CD14-positive monocyte (primary cell): ENCODE data around the gene BAD. TPM values are rescaled to one million over a fixed set of nuclear protein-coding genes. Genes with fewer than 3 reads are reported as not detected.

Source experiments
- DNase-seq, 3 donors: peaks; one replicate each; pipeline ENCODE4 v3.0.0-alpha.2; 2011 to 2022
- H2AFZ ChIP-seq: 2 replicates; pipeline ENCODE4 v1.6.0; 2012; ENCODE audit warnings: mild to moderate bottlenecking, low read depth, low read length, inconsistent platforms; ENCODE audit not compliant: insufficient read depth, poor library complexity, severe bottlenecking
- H3K27ac ChIP-seq, 2 donors: 1 replicate in 1 of 2; 2 replicates in 1 of 2; pipeline ENCODE4 v1.5.1; 2012 to 2013; ENCODE audit warnings: low read length in 2 of 2, control low read depth in 1 of 2, inconsistent platforms in 1 of 2, low read depth in 1 of 2, mild to moderate bottlenecking in 1 of 2
- H3K27me3 ChIP-seq, 2 donors: one replicate each; pipeline versions ENCODE4 v1.6.0 to v1.6.1; 2011 to 2013; ENCODE audit warnings: low read length in 2 of 2; ENCODE audit not compliant: control insufficient read depth in 2 of 2, insufficient read depth in 2 of 2
- H3K36me3 ChIP-seq, 2 donors: replicated peaks in 1 of 2; 1 replicate in 1 of 2; 2 replicates in 1 of 2; pipeline versions ENCODE4 v1.5.1 to v1.6.1; 2012 to 2013; ENCODE audit warnings: low read length in 2 of 2, control low read depth in 1 of 2, inconsistent platforms in 1 of 2, mild to moderate bottlenecking in 1 of 2; ENCODE audit not compliant: insufficient read depth in 2 of 2, control insufficient read depth in 1 of 2
- H3K4me1 ChIP-seq, 2 donors: 1 replicate in 1 of 2; 2 replicates in 1 of 2; pipeline versions ENCODE4 v1.5.1 to v1.6.1; 2012 to 2013; ENCODE audit warnings: low read length in 2 of 2, control low read depth in 1 of 2, inconsistent platforms in 1 of 2, mild to moderate bottlenecking in 1 of 2, moderate library complexity in 1 of 2; ENCODE audit not compliant: insufficient read depth in 2 of 2, control insufficient read depth in 1 of 2
- H3K4me2 ChIP-seq: replicated peaks from 2 replicates; pipeline ENCODE3; 2012; ENCODE audit warnings: low read length, moderate library complexity, mild to moderate bottlenecking; ENCODE audit not compliant: poor library complexity, severe bottlenecking; ENCODE audit errors: extremely low read depth
- H3K4me3 ChIP-seq, 3 experiments: fragments of 200-600 bp in 1 of 3; sonication (generic) in 1 of 3; replicated peaks in 1 of 3; 1 replicate in 2 of 3; 2 replicates in 1 of 3; pipeline ENCODE4 v1.5.1; 2011 to 2013; ENCODE audit warnings: low read length in 3 of 3, mild to moderate bottlenecking in 3 of 3, control low read depth in 2 of 3, low read depth in 2 of 3, inconsistent platforms in 1 of 3, moderate library complexity in 1 of 3
- H3K79me2 ChIP-seq: 2 replicates; pipeline ENCODE4 v1.6.0; 2012; ENCODE audit warnings: mild to moderate bottlenecking, control low read depth, inconsistent platforms, low read length, moderate library complexity; ENCODE audit not compliant: insufficient read depth
- H3K9ac ChIP-seq: 2 replicates; pipeline ENCODE4 v1.6.0; 2017; ENCODE audit warnings: low read length, mild to moderate bottlenecking; ENCODE audit not compliant: insufficient read depth, poor library complexity, severe bottlenecking
- H3K9me3 ChIP-seq, 2 donors: replicated peaks in 1 of 2; 1 replicate in 1 of 2; 2 replicates in 1 of 2; pipeline versions ENCODE4 v1.5.1 to v1.6.1; 2012 to 2013; ENCODE audit warnings: low read length in 2 of 2, control low read depth in 1 of 2; ENCODE audit not compliant: control insufficient read depth in 1 of 2, insufficient read depth in 1 of 2
- H4K20me1 ChIP-seq: 2 replicates; pipeline ENCODE4 v1.6.0; 2012; ENCODE audit warnings: mild to moderate bottlenecking, low read length, control low read depth, moderate library complexity; ENCODE audit not compliant: insufficient read depth
- H3K27ac Mint-ChIP-seq, 7 donors: one replicate each; pipeline ENCODE4 v1.8.0; 2020; ENCODE audit warnings: mild to moderate bottlenecking in 7 of 7, mixed read lengths in 7 of 7, moderate library complexity in 6 of 7, inconsistent platforms in 2 of 7
- H3K27me3 Mint-ChIP-seq, 3 donors: one replicate each; pipeline ENCODE4 v1.8.0; 2021 to 2022; ENCODE audit warnings: low read depth in 3 of 3, mild to moderate bottlenecking in 3 of 3, mixed read lengths in 3 of 3, moderate library complexity in 3 of 3, inconsistent platforms in 1 of 3
- H3K36me3 Mint-ChIP-seq, 2 donors: one replicate each; pipeline ENCODE4 v1.8.0; 2020; ENCODE audit warnings: mixed read lengths in 2 of 2, inconsistent platforms in 1 of 2, mild to moderate bottlenecking in 1 of 2
- H3K4me1 Mint-ChIP-seq: one replicate; pipeline ENCODE4 v1.8.0; 2020; ENCODE audit warnings: mild to moderate bottlenecking, mixed read lengths
- H3K4me3 Mint-ChIP-seq, 2 donors: one replicate each; pipeline ENCODE4 v1.8.0; 2020; ENCODE audit warnings: mild to moderate bottlenecking in 2 of 2, mixed read lengths in 2 of 2, moderate library complexity in 1 of 2
- H3K9me3 Mint-ChIP-seq, 7 donors: one replicate each; pipeline ENCODE4 v1.8.0; 2020 to 2022; ENCODE audit warnings: mixed read lengths in 7 of 7, mild to moderate bottlenecking in 6 of 7, moderate library complexity in 6 of 7, inconsistent platforms in 2 of 7
- WGBS: methylation state at CpG from one replicate; pipeline ENCODE4 v1.1.5; 2013; ENCODE audit warnings: missing lambda C conversion rate; ENCODE audit not compliant: insufficient coverage; 5-methylcytosine and 5-hydroxymethylcytosine counted together
- intact Hi-C, 2 donors: fragments of 100-400 bp; cut with micrococcal nuclease; formaldehyde crosslinking; loops; one replicate each; pipeline versions ENCODE4 v1.15.0 to v1.15.1; 2023
- polyA plus RNA-seq, 3 donors: library from polyadenylated mRNA; depleted of rRNA in 1 of 3; unstranded in 2 of 3; stranded (reverse) in 1 of 3; fragments of 300-500 nt in 2 of 3; fragments of >200 nt in 1 of 3; fragmentation: Illumina TruSeq in 2 of 3; gene quantifications; 1 replicate in 2 of 3; 2 replicates in 1 of 3; pipeline ENCODE4 v1.2.3, GENCODE V29; 2012 to 2021
- TF ChIP-seq, protein P1 (sequence below): fragments of 200-600 bp; IDR thresholded peaks from one replicate; pipeline ENCODE4 v1.8.0; 2022; ENCODE audit warnings: antibody characterized with exemption, mild to moderate bottlenecking

The BAD gene
- polyA plus RNA-seq, 3 donors: 21.1 to 63.2 (median 48.7) TPM

- Mint-ChIP-seq H3K27me3 (peaks cover 0 to 1% (median 1%) of the 10 kb centered on the region in 3 donors), H3K4me3 (no peak overlapping the region), H3K36me3 (peaks cover 20 to 29% of the 10 kb centered on the region in 2 donors), H3K4me1 (peaks cover 24% of the 10 kb centered on the region), H3K9me3 (no peaks in the 10 kb centered on the region), H3K27ac (no peak overlapping the region)
- Histone ChIP-seq H3K4me3 (no peak overlapping the region), H3K4me2 (no peak overlapping the region), H3K9me3 (no peaks in the 10 kb centered on the region), H4K20me1 (no peaks in the 10 kb centered on the region), H3K36me3 (peaks cover 4 to 17% of the 10 kb centered on the region in 2 donors), H3K4me1 (peaks cover 20 to 24% of the 10 kb centered on the region in 2 donors), H3K27me3 (no peaks in the 10 kb centered on the region), H3K79me2 (peaks cover 5% of the 10 kb centered on the region), H3K9ac (no peak overlapping the region), H3K27ac (no peak overlapping the region), H2AFZ (no peak overlapping the region)
- WGBS: 96% methylated on average over 18 of the region's 22 CpGs
- intact Hi-C loops: no loop called here
- DNase-seq: no peak
- TF ChIP-seq, protein P1, sequence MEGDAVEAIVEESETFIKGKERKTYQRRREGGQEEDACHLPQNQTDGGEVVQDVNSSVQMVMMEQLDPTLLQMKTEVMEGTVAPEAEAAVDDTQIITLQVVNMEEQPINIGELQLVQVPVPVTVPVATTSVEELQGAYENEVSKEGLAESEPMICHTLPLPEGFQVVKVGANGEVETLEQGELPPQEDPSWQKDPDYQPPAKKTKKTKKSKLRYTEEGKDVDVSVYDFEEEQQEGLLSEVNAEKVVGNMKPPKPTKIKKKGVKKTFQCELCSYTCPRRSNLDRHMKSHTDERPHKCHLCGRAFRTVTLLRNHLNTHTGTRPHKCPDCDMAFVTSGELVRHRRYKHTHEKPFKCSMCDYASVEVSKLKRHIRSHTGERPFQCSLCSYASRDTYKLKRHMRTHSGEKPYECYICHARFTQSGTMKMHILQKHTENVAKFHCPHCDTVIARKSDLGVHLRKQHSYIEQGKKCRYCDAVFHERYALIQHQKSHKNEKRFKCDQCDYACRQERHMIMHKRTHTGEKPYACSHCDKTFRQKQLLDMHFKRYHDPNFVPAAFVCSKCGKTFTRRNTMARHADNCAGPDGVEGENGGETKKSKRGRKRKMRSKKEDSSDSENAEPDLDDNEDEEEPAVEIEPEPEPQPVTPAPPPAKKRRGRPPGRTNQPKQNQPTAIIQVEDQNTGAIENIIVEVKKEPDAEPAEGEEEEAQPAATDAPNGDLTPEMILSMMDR: no peak
Observed at GRCh38 chr11:64281957-64282770, 2.3 kb downstream of the BAD start.

DNA sequence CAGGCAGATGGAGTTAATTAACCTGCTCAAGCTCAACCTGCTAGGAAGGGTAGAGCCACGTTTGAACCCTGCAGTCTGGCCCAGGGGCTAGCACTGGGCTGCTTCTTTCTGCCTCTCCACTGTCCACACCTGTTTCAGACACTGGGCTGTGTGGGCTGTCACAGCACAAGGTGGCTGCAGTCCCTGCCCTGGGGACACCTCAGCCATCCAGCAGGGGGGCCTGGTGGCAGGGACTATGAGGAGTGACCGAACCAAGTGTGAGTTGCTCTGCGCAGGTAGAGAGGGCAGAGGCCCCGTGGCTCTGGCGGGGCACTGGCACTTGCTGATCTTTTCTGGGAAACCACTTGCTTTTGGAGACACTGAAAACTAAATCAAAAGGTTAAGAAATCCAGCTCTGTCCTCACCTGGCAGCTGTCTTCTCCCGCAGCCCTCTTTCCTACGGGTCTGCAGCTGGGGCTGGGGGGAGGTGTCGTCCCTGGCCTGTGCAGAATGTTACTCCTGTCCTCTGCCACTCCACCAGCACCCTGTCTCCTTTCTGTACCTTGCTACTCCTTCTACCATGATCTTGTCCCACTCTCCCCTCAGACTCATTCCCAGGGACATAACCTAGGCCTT lies 5.8 kb downstream of the BAD start:
- peak overlapping the region in 1 of 7 donors; percentile 39 for H3K27ac Mint-ChIP-seq
- H3K4me1 ChIP-seq: peaks cover 3 to 6% of the 10 kb centered on the region in 2 donors
- H3K4me1 Mint-ChIP-seq: peaks cover 10% of the 10 kb centered on the region
- H3K36me3 ChIP-seq: peaks cover 4 to 25% of the 10 kb centered on the region in 2 donors
- WGBS: 98% methylated on average over 7 of the region's 8 CpGs
- peaks cover 27 to 43% of the 10 kb centered on the region in 2 donors for H3K36me3 Mint-ChIP-seq
- no peaks in the 10 kb centered on the region for H3K27me3 ChIP-seq
- no peaks in the 10 kb centered on the region for H4K20me1 ChIP-seq
- intact Hi-C loops: no loop called here
- no peak overlapping the region for H3K4me3 Mint-ChIP-seq
- H3K27me3 Mint-ChIP-seq: peaks cover 0 to 1% (median 0%) of the 10 kb centered on the region in 3 donors
- no peak overlapping the region for H3K4me3 ChIP-seq
- no peak overlapping the region for H3K27ac ChIP-seq
- H3K9me3 ChIP-seq: no peaks in the 10 kb centered on the region
- no peaks in the 10 kb centered on the region for H3K9me3 Mint-ChIP-seq
- no peak for DNase-seq
- no peaks in the 10 kb centered on the region for H3K79me2 ChIP-seq
- H3K4me2 ChIP-seq: no peak overlapping the region
- TF ChIP-seq, protein P1: no peak
- no peak overlapping the region for H2AFZ ChIP-seq
- H3K9ac ChIP-seq: no peak overlapping the region
